ENCODE results near the gene FAM209A. TPM values are rescaled to one million over a fixed set of nuclear protein-coding genes. Genes with fewer than 3 reads are reported as not detected.

FAM209A gene
- total and polyA plus RNA-seq, 12 donors, result 0.22 to 1.3 (median 0.34) TPM; not detected in 8

- Histone ChIP-seq H3K9me3 (replicated peaks in 1 of 3) (no peaks in the 10 kb centered on the region), H3K4me3 (no peak overlapping the region), H3K27ac (no peak overlapping the region), H3K27me3 (no peaks in the 10 kb centered on the region), H3K36me3 (replicated peaks in 1 of 2) (no peaks in the 10 kb centered on the region), H3K4me1 (replicated peaks in 1 of 2) (no peaks in the 10 kb centered on the region)
- intact Hi-C loops (cut with DNase I), result no loop called here
- TF ChIP-seq POLR2A (IDR thresholded peaks at IDR 0.05), result no peak
- TF ChIP-seq, protein P1, sequence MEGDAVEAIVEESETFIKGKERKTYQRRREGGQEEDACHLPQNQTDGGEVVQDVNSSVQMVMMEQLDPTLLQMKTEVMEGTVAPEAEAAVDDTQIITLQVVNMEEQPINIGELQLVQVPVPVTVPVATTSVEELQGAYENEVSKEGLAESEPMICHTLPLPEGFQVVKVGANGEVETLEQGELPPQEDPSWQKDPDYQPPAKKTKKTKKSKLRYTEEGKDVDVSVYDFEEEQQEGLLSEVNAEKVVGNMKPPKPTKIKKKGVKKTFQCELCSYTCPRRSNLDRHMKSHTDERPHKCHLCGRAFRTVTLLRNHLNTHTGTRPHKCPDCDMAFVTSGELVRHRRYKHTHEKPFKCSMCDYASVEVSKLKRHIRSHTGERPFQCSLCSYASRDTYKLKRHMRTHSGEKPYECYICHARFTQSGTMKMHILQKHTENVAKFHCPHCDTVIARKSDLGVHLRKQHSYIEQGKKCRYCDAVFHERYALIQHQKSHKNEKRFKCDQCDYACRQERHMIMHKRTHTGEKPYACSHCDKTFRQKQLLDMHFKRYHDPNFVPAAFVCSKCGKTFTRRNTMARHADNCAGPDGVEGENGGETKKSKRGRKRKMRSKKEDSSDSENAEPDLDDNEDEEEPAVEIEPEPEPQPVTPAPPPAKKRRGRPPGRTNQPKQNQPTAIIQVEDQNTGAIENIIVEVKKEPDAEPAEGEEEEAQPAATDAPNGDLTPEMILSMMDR (IDR thresholded peaks at IDR 0.05), result no peak
- 97 to 100% (median 97%) methylated on average over 1 of the region's 1 CpG for WGBS, 4 donors
- DNase-seq, result no peak
Measured at GRCh38 chr20:56501116-56501515, 23.4 kb upstream of the FAM209A start.

DNA sequence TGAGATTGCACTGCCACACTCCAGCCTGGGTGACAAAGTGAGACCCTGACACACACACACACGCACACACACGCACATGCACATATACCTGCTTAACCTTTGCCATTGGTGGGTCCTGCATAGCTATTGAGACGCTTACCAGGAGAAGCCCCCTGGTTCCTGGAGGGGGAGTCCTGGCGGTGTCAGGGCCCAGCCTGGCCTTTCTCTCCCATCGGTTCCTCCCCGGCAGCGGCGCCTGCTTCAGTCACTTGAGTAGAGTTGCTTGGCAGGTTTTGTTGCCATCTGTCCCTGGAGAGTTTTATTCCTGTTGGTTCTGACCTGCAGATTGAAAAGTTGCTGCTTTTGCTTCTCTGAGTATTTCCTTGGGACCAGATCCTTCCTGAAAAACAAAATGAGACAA lies 20.6 kb upstream of the FAM209A start:
- no peak for DNase-seq
- TF ChIP-seq, protein P1 (IDR thresholded peaks at IDR 0.05), result no peak
- no peak for TF ChIP-seq POLR2A (IDR thresholded peaks at IDR 0.05)
- Histone ChIP-seq H3K4me1 (replicated peaks in 1 of 2) (no peaks in the 10 kb centered on the region), H3K4me3 (no peak overlapping the region), H3K9me3 (replicated peaks in 1 of 3) (no peaks in the 10 kb centered on the region), H3K36me3 (replicated peaks in 1 of 2) (no peaks in the 10 kb centered on the region), H3K27me3 (no peaks in the 10 kb centered on the region), H3K27ac (no peak overlapping the region)
- intact Hi-C loops (cut with DNase I), result no loop called here
- WGBS, 4 donors, result 95 to 100% (median 97%) methylated on average over 3 to 8 of the region's 8 CpGs

DNA sequence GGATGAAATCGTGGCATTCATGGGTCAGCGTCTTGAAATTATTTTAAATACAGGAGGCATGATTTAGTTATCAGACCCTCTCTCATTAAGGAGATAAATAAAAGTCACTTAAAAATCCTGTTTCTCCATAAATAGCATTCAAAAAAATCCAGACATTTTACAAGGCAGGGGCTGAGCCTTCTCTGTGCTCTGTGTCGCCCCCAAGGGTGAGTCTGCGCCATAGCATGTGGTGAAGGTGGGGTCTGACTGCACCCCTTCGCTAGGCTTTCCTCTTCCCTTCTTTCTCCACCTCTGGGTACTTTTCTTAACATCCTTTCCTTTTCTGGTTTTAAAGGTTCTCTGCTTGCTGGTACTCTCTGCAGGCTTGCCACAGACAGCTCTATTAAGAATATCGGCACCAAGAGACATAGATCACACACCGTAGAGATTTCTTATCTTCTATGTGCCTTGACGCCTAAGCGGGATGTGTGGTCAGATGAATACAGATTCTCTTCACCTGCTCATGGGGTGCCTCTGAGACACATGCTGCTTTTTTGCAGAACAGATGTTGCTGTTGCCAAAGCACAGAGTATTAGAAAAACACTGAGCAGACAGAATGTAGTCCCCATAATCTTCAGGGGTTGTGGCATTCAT lies 20.1 kb upstream of the FAM209A start:
- intact Hi-C loops (cut with DNase I), result no loop called here
- DNase-seq, result no peak
- Histone ChIP-seq H3K27me3 (no peaks in the 10 kb centered on the region), H3K27ac (no peak overlapping the region), H3K4me1 (replicated peaks in 1 of 2) (no peaks in the 10 kb centered on the region), H3K4me3 (no peak overlapping the region), H3K9me3 (replicated peaks in 1 of 3) (no peaks in the 10 kb centered on the region), H3K36me3 (replicated peaks in 1 of 2) (no peaks in the 10 kb centered on the region)
- WGBS, 4 donors, result 83 to 90% (median 88%) methylated on average over 9 of the region's 9 CpGs
- TF ChIP-seq, protein P1 (IDR thresholded peaks at IDR 0.05), result peak in 1 of 6 experiments; percentile 4
- no peak for TF ChIP-seq POLR2A (IDR thresholded peaks at IDR 0.05)

DNA sequence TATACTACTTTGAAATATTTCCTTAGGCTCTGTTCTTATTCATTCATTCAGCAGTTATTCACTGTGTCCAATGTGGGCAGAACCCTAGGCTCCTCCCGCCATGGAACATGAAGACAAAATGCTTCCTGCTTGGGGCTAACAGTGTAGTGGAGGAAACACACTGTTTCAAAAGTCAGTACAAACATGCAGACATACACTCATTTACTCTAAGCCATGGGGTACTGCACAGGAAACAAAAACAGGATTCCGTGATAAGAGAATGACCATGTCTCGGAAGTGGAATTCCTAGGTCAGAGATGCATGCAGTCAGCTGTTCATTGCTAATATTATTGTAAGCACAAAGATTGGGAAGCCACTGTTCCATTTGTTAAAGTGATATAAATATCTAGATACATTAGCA lies 18.4 kb upstream of the FAM209A start:
- WGBS, 4 donors, result 47 to 60% (median 49%) methylated on average over 3 of the region's 3 CpGs
- intact Hi-C loops (cut with DNase I), result no loop called here
- H3K4me3 ChIP-seq, result no peak overlapping the region
- no peak overlapping the region for H3K27ac ChIP-seq
- no peaks in the 10 kb centered on the region for H3K36me3 ChIP-seq (replicated peaks in 1 of 2)
- TF ChIP-seq, protein P1 (IDR thresholded peaks at IDR 0.05), result no peak
- TF ChIP-seq POLR2A (IDR thresholded peaks at IDR 0.05), result no peak
- H3K27me3 ChIP-seq, result no peaks in the 10 kb centered on the region
- no peaks in the 10 kb centered on the region for H3K9me3 ChIP-seq (replicated peaks in 1 of 3)
- H3K4me1 ChIP-seq (replicated peaks in 1 of 2), result no peaks in the 10 kb centered on the region
- no peak for DNase-seq
